Neuronal stem cell (in vitro differentiated cells): Measurements from ENCODE around the gene CD63.

Experiments
- DNase-seq: peaks from one replicate; pipeline ENCODE4 v3.0.0-alpha.2; 2013; ENCODE audit warnings: low spot score
- H2AFZ ChIP-seq: one replicate; pipeline ENCODE4 v1.6.1; 2013; ENCODE audit warnings: mild to moderate bottlenecking, low read length, inconsistent platforms
- H2AK5ac ChIP-seq: 2 replicates; pipeline ENCODE4 v1.6.1; 2013; ENCODE audit warnings: low read depth, mild to moderate bottlenecking, inconsistent platforms, low read length, moderate library complexity, mixed read lengths
- H2BK120ac ChIP-seq: 2 replicates; pipeline ENCODE4 v1.6.1; 2013; ENCODE audit warnings: low read depth, mild to moderate bottlenecking, inconsistent platforms, low read length, moderate library complexity, mixed read lengths
- H2BK12ac ChIP-seq: one replicate; pipeline ENCODE4 v1.6.1; 2013; ENCODE audit warnings: low read length, inconsistent platforms
- H2BK15ac ChIP-seq: 2 replicates; pipeline ENCODE4 v1.6.1; 2013; ENCODE audit warnings: mild to moderate bottlenecking, low read length, inconsistent platforms, mixed read lengths
- H2BK5ac ChIP-seq: one replicate; pipeline ENCODE4 v1.6.1; 2013; ENCODE audit warnings: inconsistent platforms, mild to moderate bottlenecking, low read length, moderate library complexity
- H3K14ac ChIP-seq: one replicate; pipeline ENCODE4 v1.6.1; 2013; ENCODE audit warnings: low read length, inconsistent platforms
- H3K18ac ChIP-seq: 2 replicates; pipeline ENCODE4 v1.6.1; 2013; ENCODE audit warnings: low read length, inconsistent platforms
- H3K23ac ChIP-seq: 2 replicates; pipeline ENCODE4 v1.6.1; 2013; ENCODE audit warnings: low read depth, mild to moderate bottlenecking, mixed read lengths, low read length, inconsistent platforms; ENCODE audit not compliant: poor library complexity
- H3K27ac ChIP-seq: replicated peaks from 3 replicates; pipeline ENCODE4 v1.5.1; 2013; ENCODE audit warnings: low read length, inconsistent platforms
- H3K27me3 ChIP-seq, 3 experiments: 2 replicates each; pipeline ENCODE4 v1.6.1; 2013; ENCODE audit warnings: low read length in 3 of 3, mild to moderate bottlenecking in 2 of 3, inconsistent platforms in 1 of 3, low read depth in 1 of 3, mixed read lengths in 1 of 3, moderate library complexity in 1 of 3; ENCODE audit not compliant: control insufficient read depth in 3 of 3, insufficient read depth in 3 of 3
- H3K36me3 ChIP-seq, 2 donors: replicated peaks in 1 of 2; 2 replicates each; pipeline ENCODE4 v1.6.1; 2013; ENCODE audit warnings: low read length in 2 of 2; ENCODE audit not compliant: control insufficient read depth in 2 of 2, insufficient read depth in 2 of 2
- H3K4ac ChIP-seq: 2 replicates; pipeline ENCODE4 v1.6.1; 2013; ENCODE audit warnings: inconsistent platforms, mild to moderate bottlenecking, low read length, moderate library complexity
- H3K4me1 ChIP-seq, 2 donors: 1 replicate in 1 of 2; 2 replicates in 1 of 2; pipeline ENCODE4 v1.6.1; 2013; ENCODE audit warnings: low read length in 2 of 2, low read depth in 1 of 2; ENCODE audit not compliant: control insufficient read depth in 2 of 2, insufficient read depth in 1 of 2
- H3K4me2 ChIP-seq: one replicate; pipeline ENCODE4 v1.6.1; 2013; ENCODE audit warnings: mild to moderate bottlenecking, low read length, inconsistent platforms; ENCODE audit not compliant: insufficient read depth, poor library complexity, severe bottlenecking
- H3K4me3 ChIP-seq, 2 donors: 2 replicates each; pipeline ENCODE4 v1.5.1; 2013; ENCODE audit warnings: low read length in 2 of 2, mild to moderate bottlenecking in 2 of 2, inconsistent platforms in 1 of 2, moderate library complexity in 1 of 2
- H3K79me1 ChIP-seq: one replicate; pipeline ENCODE4 v1.6.1; 2013; ENCODE audit warnings: low read depth, mild to moderate bottlenecking, inconsistent platforms, low read length, moderate library complexity
- H3K9ac ChIP-seq: one replicate; pipeline ENCODE4 v1.6.1; 2013; ENCODE audit warnings: mild to moderate bottlenecking, low read depth, low read length, inconsistent platforms; ENCODE audit not compliant: poor library complexity
- H3K9me3 ChIP-seq, 2 donors: replicated peaks in 1 of 2; 2 replicates each; pipeline versions ENCODE3 to v1.6.1; 2013; ENCODE audit warnings: low read length in 2 of 2, mild to moderate bottlenecking in 2 of 2, inconsistent platforms in 1 of 2, low read depth in 1 of 2, mixed read lengths in 1 of 2, moderate library complexity in 1 of 2; ENCODE audit not compliant: control insufficient read depth in 2 of 2, insufficient read depth in 1 of 2
- H4K8ac ChIP-seq: one replicate; pipeline ENCODE4 v1.6.1; 2013; ENCODE audit warnings: low read depth, mild to moderate bottlenecking, inconsistent platforms, low read length, moderate library complexity
- H4K91ac ChIP-seq: one replicate; pipeline ENCODE4 v1.6.1; 2013; ENCODE audit warnings: low read length, low read depth, mild to moderate bottlenecking, inconsistent platforms; ENCODE audit not compliant: poor library complexity
- WGBS, 2 donors: extraction: QIAGEN DNeasy Blood & Tissue Kit; methylation state at CpG; one replicate each; pipeline ENCODE4 v1.1.7; 2013; ENCODE audit warnings: missing lambda C conversion rate in 2 of 2, mixed read lengths in 1 of 2; ENCODE audit not compliant: insufficient read length in 2 of 2, insufficient replicate concordance in 1 of 2; ENCODE audit errors: extremely low coverage in 2 of 2; 5-methylcytosine and 5-hydroxymethylcytosine counted together

The CD63 gene

GRCh38 chr12:55724940-55725309, 3.9 kb downstream of the CD63 start:
- no peak overlapping the region for H3K4ac ChIP-seq
- no peak for DNase-seq
- no peak overlapping the region for H3K4me3 ChIP-seq
- H2AFZ ChIP-seq = no peak overlapping the region
- H2BK120ac ChIP-seq = no peak overlapping the region
- H4K91ac ChIP-seq = no peak overlapping the region
- H3K9ac ChIP-seq = no peak overlapping the region
- no peak overlapping the region for H3K18ac ChIP-seq
- no peak overlapping the region for H2BK15ac ChIP-seq
- peak overlapping the region; percentile 1 for H3K27ac ChIP-seq
- no peak overlapping the region for H3K23ac ChIP-seq
- no peak overlapping the region for H2BK5ac ChIP-seq
- no peak overlapping the region for H3K14ac ChIP-seq
- peaks cover 0 to 1% of the 10 kb centered on the region in 2 donors for H3K9me3 ChIP-seq
- no peaks in the 10 kb centered on the region for H3K27me3 ChIP-seq
- peaks cover 32 to 62% of the 10 kb centered on the region in 2 donors for H3K36me3 ChIP-seq
- no peak overlapping the region for H2BK12ac ChIP-seq
- peaks cover 9 to 11% of the 10 kb centered on the region in 2 donors for H3K4me1 ChIP-seq
- H3K4me2 ChIP-seq = no peak overlapping the region
- no peak overlapping the region for H4K8ac ChIP-seq
- no CpG with 5 or more reads among the region's 3 CpGs for WGBS, 2 donors
- H3K79me1 ChIP-seq = peaks cover 15% of the 10 kb centered on the region
- H2AK5ac ChIP-seq = no peak overlapping the region

- no peak overlapping the region for H3K4me2 ChIP-seq
- no peak overlapping the region for H2BK15ac ChIP-seq
- H2BK12ac ChIP-seq = no peak overlapping the region
- H3K9ac ChIP-seq = no peak overlapping the region
- H3K23ac ChIP-seq = peak overlapping the region; percentile 47
- no peak overlapping the region for H3K14ac ChIP-seq
- no peak overlapping the region for H2AFZ ChIP-seq
- no peak overlapping the region for H3K18ac ChIP-seq
- peaks cover 11 to 14% of the 10 kb centered on the region in 2 donors for H3K4me1 ChIP-seq
- peaks cover 0 to 1% of the 10 kb centered on the region in 2 donors for H3K9me3 ChIP-seq
- WGBS, 2 donors = no CpG with 5 or more reads among the region's 11 CpGs
- peaks cover 15% of the 10 kb centered on the region for H3K79me1 ChIP-seq
- H2BK5ac ChIP-seq = no peak overlapping the region
- H4K8ac ChIP-seq = no peak overlapping the region
- H4K91ac ChIP-seq = no peak overlapping the region
- H3K27ac ChIP-seq = no peak overlapping the region
- no peak for DNase-seq
- peak overlapping the region; percentile 39 for H2AK5ac ChIP-seq
- no peak overlapping the region for H3K4me3 ChIP-seq
- no peak overlapping the region for H3K4ac ChIP-seq
- peaks cover 32 to 68% of the 10 kb centered on the region in 2 donors for H3K36me3 ChIP-seq
- no peak overlapping the region for H2BK120ac ChIP-seq
- H3K27me3 ChIP-seq = no peaks in the 10 kb centered on the region
These were observed 4.4 kb downstream of the CD63 start for GRCh38 chr12:55724226-55724939.

GRCh38 chr12:55723516-55724225, 5.1 kb downstream of the CD63 start:
- H4K8ac ChIP-seq = no peak overlapping the region

DNA sequence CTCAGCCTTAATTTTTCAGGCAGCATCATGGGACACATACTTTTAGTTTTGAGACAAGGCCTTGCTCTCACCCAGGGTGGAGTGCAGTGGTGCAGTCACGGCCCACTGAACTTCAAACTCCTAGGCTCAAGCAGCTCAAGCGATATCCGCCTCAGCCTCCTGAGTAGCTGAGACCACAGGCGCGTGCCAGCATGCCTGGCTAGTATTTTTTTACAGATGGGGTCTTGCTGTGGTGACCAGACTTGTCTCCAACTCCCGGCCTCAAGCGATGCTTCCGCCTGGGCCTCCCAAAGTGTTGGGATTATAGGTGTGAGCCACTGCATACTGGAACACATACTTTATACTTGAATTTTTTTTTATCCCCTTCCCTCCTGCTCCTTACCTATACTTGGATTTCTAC, 5.9 kb downstream of the CD63 start:
- H2BK120ac ChIP-seq = no peak overlapping the region
- peaks cover 0 to 1% of the 10 kb centered on the region in 2 donors for H3K9me3 ChIP-seq
- no peaks in the 10 kb centered on the region for H3K27me3 ChIP-seq
- no peak overlapping the region for H4K91ac ChIP-seq
- H2BK5ac ChIP-seq = no peak overlapping the region
- DNase-seq = no peak
- no peak overlapping the region for H4K8ac ChIP-seq
- H3K79me1 ChIP-seq = peaks cover 12% of the 10 kb centered on the region
- H3K4me2 ChIP-seq = no peak overlapping the region
- H3K4me1 ChIP-seq = peaks cover 23 to 27% of the 10 kb centered on the region in 2 donors
- no peak overlapping the region for H3K23ac ChIP-seq
- WGBS, 2 donors = no CpG with 5 or more reads among the region's 8 CpGs
- H3K18ac ChIP-seq = no peak overlapping the region
- H3K36me3 ChIP-seq = peaks cover 32 to 73% of the 10 kb centered on the region in 2 donors
- H2AK5ac ChIP-seq = no peak overlapping the region
- H3K27ac ChIP-seq = no peak overlapping the region
- no peak overlapping the region for H2AFZ ChIP-seq
- no peak overlapping the region for H3K14ac ChIP-seq
- no peak overlapping the region for H3K4me3 ChIP-seq
- no peak overlapping the region for H3K9ac ChIP-seq
- no peak overlapping the region for H2BK12ac ChIP-seq
- H3K4ac ChIP-seq = no peak overlapping the region
- H2BK15ac ChIP-seq = no peak overlapping the region

More at GRCh38 chr12:55723516-55724225, 5.1 kb downstream of the CD63 start:
- Histone ChIP-seq H3K23ac (peak overlapping the region; percentile 47), H3K4ac (no peak overlapping the region), H2BK15ac (no peak overlapping the region), H3K4me3 (no peak overlapping the region), H2BK12ac (no peak overlapping the region), H3K9ac (no peak overlapping the region), H3K4me2 (no peak overlapping the region), H3K18ac (no peak overlapping the region), H3K36me3 (peaks cover 32 to 73% of the 10 kb centered on the region in 2 donors), H3K79me1 (peaks cover 15% of the 10 kb centered on the region), H3K14ac (no peak overlapping the region), H3K27me3 (no peaks in the 10 kb centered on the region), H2BK5ac (no peak overlapping the region), H3K9me3 (peaks cover 0 to 1% of the 10 kb centered on the region in 2 donors), H3K4me1 (peaks cover 18 to 20% of the 10 kb centered on the region in 2 donors), H2AK5ac (peak overlapping the region; percentile 39), H2BK120ac (no peak overlapping the region), H2AFZ (no peak overlapping the region), H3K27ac (no peak overlapping the region), H4K91ac (no peak overlapping the region)
- no peak for DNase-seq
- no CpG with 5 or more reads among the region's 10 CpGs for WGBS, 2 donors
